NCI-H2171 (cell line): ENCODE measurements around the gene RIPK1.

Experiments used
- DNase-seq: peaks from one replicate; lab custom pipeline; 2025; lab: John Stamatoyannopoulos, UW

RIPK1 gene

GRCh38 chr6:3085074-3085473 lies 16.8 kb downstream of the RIPK1 start:
- no peak for DNase-seq

- no peak for DNase-seq
Observed at GRCh38 chr6:3086282-3086946, 18.1 kb downstream of the RIPK1 start.

- DNase-seq: no peak
Observed at GRCh38 chr6:3088446-3088845, 20.2 kb downstream of the RIPK1 start.

GRCh38 chr6:3088968-3089367 lies 20.7 kb downstream of the RIPK1 start:
- no peak for DNase-seq

- DNase-seq: peak; percentile 90
Observed at GRCh38 chr6:3090013-3090412, 21.7 kb downstream of the RIPK1 start.

- DNase-seq: no peak
Observed at GRCh38 chr6:3094815-3095214, 26.5 kb downstream of the RIPK1 start.

GRCh38 chr6:3102875-3103274 lies 34.6 kb downstream of the RIPK1 start:
- DNase-seq: no peak

- DNase-seq: no peak
Observed at GRCh38 chr6:3108746-3109414, 40.6 kb downstream of the RIPK1 start.

GRCh38 chr6:3109761-3110160 lies 41.5 kb downstream of the RIPK1 start:
- DNase-seq: no peak

- DNase-seq: no peak
Observed at GRCh38 chr6:3114377-3114776, 46.1 kb downstream of the RIPK1 start.

- no peak for DNase-seq
Observed at GRCh38 chr6:3117912-3118352, 49.6 kb downstream of the RIPK1 start.

GRCh38 chr6:3118353-3119039 lies 50.2 kb downstream of the RIPK1 start, which contains the start of gene BPHL:
TSS of gene BPHL (plus strand) at chr6:3118711. CDS start at chr6:3118741, 30 bp downstream.
- peak; percentile 92 for DNase-seq

GRCh38 chr6:3119040-3119723 lies 50.9 kb downstream of the RIPK1 start:
- no peak for DNase-seq

- no peak for DNase-seq
Observed at GRCh38 chr6:3120765-3121089, 52.4 kb downstream of the RIPK1 start.

GRCh38 chr6:3122823-3123182 lies 54.5 kb downstream of the RIPK1 start:
- no peak for DNase-seq

GRCh38 chr6:3124667-3125066 lies 56.4 kb downstream of the RIPK1 start:
- no peak for DNase-seq

GRCh38 chr6:3125815-3126214 lies 57.5 kb downstream of the RIPK1 start:
- no peak for DNase-seq

- no peak for DNase-seq
Observed at GRCh38 chr6:3128356-3129108, 60.2 kb downstream of the RIPK1 start.

- no peak for DNase-seq
Observed at GRCh38 chr6:3131695-3132094, 63.4 kb downstream of the RIPK1 start.

GRCh38 chr6:3133515-3133914 lies 65.2 kb downstream of the RIPK1 start:
- no peak for DNase-seq

GRCh38 chr6:3135668-3136291 lies 67.5 kb downstream of the RIPK1 start:
- DNase-seq: no peak
